ENCODE measurements around the gene OSMR. TPM values are rescaled to one million over a fixed set of nuclear protein-coding genes. Genes with fewer than 3 reads are reported as not detected.
"Not testable (repeated sequence)": the region's sequence is repeated elsewhere in the genome, so short reads cannot be mapped to it uniquely, and the experiment has no call there.

OSMR gene
- total and polyA plus RNA-seq, 8 donors: 17.6 to 103 (median 19.6) TPM

DNA sequence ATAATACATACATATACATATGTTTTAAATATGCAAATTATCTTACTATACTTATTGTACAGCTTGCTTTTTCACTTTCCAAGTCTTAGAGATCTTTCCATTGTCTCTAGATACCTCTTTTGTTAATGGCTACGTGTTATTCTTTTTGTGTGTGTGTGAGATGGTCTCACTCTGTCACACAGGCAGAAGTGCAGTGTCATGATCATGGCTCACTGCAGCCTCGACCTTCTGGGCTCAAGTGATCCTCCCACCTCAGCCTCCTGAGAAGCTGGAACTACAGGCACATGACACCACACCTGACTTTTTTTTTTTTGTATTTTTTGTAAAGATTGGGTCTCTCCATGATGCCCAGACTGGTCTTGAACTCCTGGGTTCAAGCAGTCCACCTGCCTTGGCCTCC lies 2.8 kb downstream of the OSMR start:
- Histone ChIP-seq H3K36me3 (no peaks in the 10 kb centered on the region), H3K4me3 (peak overlapping the region in 1 of 2 donors; percentile 70), H3K27me3 (peaks cover 0 to 49% of the 10 kb centered on the region in 2 donors), H3K27ac (no peak overlapping the region), H3K4me1 (peaks cover 25 to 37% of the 10 kb centered on the region in 2 donors), H3K9me3 (no peaks in the 10 kb centered on the region)
- TF ChIP-seq, protein P1, sequence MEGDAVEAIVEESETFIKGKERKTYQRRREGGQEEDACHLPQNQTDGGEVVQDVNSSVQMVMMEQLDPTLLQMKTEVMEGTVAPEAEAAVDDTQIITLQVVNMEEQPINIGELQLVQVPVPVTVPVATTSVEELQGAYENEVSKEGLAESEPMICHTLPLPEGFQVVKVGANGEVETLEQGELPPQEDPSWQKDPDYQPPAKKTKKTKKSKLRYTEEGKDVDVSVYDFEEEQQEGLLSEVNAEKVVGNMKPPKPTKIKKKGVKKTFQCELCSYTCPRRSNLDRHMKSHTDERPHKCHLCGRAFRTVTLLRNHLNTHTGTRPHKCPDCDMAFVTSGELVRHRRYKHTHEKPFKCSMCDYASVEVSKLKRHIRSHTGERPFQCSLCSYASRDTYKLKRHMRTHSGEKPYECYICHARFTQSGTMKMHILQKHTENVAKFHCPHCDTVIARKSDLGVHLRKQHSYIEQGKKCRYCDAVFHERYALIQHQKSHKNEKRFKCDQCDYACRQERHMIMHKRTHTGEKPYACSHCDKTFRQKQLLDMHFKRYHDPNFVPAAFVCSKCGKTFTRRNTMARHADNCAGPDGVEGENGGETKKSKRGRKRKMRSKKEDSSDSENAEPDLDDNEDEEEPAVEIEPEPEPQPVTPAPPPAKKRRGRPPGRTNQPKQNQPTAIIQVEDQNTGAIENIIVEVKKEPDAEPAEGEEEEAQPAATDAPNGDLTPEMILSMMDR (IDR thresholded peaks at IDR 0.05): no peak
- DNase-seq: no peak
- intact Hi-C loops (cut with DNase I): no loop called here
- ATAC-seq: no peak

DNA sequence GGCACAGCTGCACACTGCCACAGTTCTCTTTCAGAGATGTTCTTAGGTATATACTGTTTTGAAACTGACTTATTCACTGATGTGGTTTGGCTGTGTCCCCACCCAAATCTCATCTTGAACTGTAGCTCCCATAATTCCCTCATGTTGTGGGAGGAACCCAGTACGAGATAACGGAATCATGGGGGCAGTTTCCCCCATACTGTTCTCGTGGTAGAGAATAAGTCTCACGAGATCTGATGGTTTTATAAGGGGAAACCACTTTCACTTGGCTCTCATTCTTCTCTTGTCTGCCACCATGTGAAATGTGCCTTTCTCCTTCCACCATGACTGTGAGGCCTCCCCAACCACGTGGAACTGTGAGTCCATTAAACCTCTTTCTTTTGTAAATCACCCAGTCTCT lies 5.8 kb downstream of the OSMR start:
- DNase-seq; H3K27ac ChIP-seq; H3K4me3 ChIP-seq; intact Hi-C loops (cut with DNase I); H3K36me3 ChIP-seq; H3K9me3 ChIP-seq; ATAC-seq: not testable (repeated sequence)
- H3K4me1 ChIP-seq: peaks cover 36 to 43% of the 10 kb centered on the region in 2 donors
- H3K27me3 ChIP-seq: peaks cover 0 to 23% of the 10 kb centered on the region in 2 donors

DNA sequence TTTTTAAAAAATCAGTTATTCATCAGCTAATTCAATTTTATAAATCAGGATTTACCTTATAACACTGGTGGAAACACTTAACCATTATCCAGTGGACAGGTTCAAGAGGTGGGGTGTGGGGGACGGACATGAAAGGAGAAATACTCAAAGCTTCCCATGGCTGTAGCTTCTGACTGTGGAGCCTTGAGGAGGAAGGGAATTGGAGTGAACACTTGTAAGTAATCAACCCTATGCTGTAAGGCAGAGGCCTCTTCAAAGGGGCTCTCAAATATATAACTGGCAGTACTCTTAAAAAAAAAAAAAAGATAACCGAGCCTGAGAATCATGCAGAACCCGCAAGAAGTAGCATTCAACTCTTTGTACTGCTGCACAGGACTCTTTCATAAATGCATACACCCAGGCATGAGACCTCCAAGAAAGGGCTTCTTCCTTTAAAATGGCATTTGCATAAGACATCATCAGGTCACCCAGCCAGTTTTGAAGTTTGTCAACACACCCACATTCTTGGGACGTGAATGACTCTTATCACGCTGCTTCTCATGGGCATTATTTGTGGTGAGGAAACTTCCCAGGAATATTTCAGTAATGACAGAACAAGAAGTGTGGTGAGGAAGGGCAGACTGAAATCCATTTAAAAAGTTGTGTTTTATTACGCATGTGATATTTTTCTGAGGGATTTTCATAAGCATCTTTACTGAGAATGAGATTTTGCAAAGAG lies 8.1 kb downstream of the OSMR start:
- H3K4me3 ChIP-seq: no peak overlapping the region
- intact Hi-C loops (cut with DNase I): no loop called here
- peak overlapping the region; percentile 55 to 58 for H3K27ac ChIP-seq
- TF ChIP-seq, protein P1 (IDR thresholded peaks at IDR 0.05): no peak
- DNase-seq (peak in 1 of 4 donors; percentile 36), ATAC-seq (peak; percentile 90)
- H3K27me3 ChIP-seq: peaks cover 0 to under 1% of the 10 kb centered on the region in 2 donors
- H3K36me3 ChIP-seq: no peaks in the 10 kb centered on the region
- H3K9me3 ChIP-seq: no peaks in the 10 kb centered on the region
- peaks cover 28 to 34% of the 10 kb centered on the region in 2 donors for H3K4me1 ChIP-seq

DNA sequence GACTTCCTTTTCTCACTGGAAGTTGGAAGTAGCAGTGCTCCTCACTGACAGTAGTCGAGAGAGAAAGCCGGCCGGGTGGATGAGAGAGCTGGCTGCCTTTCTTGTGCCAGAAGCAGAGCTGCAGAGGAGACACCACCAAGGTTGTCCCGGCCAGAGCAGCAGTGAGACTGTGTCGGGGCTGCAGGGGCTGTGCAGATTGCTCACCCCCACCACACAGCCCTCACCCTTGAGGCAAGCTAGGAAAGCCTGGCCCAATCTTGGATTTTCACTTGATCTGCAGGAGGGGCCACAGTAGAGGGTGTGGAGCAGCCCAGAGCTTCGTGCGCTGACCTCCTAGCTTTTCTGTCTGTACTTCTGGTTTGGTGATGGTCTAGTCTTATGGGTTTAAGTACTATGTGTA lies 9.1 kb downstream of the OSMR start:
- TF ChIP-seq, protein P1 (IDR thresholded peaks at IDR 0.05): no peak
- no peak for ATAC-seq
- H3K9me3 ChIP-seq: no peaks in the 10 kb centered on the region

DNA sequence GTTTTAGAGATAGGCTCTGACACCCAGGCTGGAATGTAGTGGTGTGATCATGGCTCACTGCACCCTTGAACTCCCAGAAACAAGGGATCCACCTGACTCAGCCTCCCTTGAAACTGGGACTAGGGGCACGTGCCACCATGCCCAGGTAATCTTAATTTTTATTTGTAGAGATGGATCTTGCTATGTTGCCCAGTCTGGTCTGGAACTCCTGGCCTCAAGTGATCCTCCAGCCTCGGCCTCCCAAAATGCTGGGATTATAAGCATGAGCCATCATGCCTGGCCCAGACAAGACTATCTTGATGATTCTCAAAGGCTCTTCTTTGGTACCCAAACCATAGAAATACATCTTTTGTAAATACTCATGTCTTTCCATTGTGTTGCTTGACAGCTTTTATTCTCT lies 10.8 kb downstream of the OSMR start:
- TF ChIP-seq, protein P1 (IDR thresholded peaks at IDR 0.05): no peak
- no peak overlapping the region for H3K27ac ChIP-seq
- intact Hi-C loops (cut with DNase I): no loop called here
- no peak for DNase-seq
- no peaks in the 10 kb centered on the region for H3K36me3 ChIP-seq
- no peak for ATAC-seq
- H3K4me1 ChIP-seq: peaks cover 15 to 17% of the 10 kb centered on the region in 2 donors
- H3K27me3 ChIP-seq: no peaks in the 10 kb centered on the region
- H3K4me3 ChIP-seq: no peak overlapping the region
- H3K9me3 ChIP-seq: no peaks in the 10 kb centered on the region

More for the DNA sequence above, 9.1 kb downstream of the OSMR start:
- no peak for DNase-seq
- H3K27ac ChIP-seq: peak overlapping the region; percentile 55 to 58
- no peaks in the 10 kb centered on the region for H3K36me3 ChIP-seq
- H3K4me3 ChIP-seq: no peak overlapping the region
- intact Hi-C loops (cut with DNase I): no loop called here
- H3K27me3 ChIP-seq: no peaks in the 10 kb centered on the region
- H3K4me1 ChIP-seq: peaks cover 21 to 24% of the 10 kb centered on the region in 2 donors

All from left lung (tissue), 10 donors.